ENCODE measurements around the gene USP34. TPM values are rescaled to one million over a fixed set of nuclear protein-coding genes. Genes with fewer than 3 reads are reported as not detected.
"Not testable (repeated sequence)": the region's sequence is repeated elsewhere in the genome, so short reads cannot be mapped to it uniquely, and the experiment has no call there.

The USP34 gene
- polyA plus RNA-seq, 2 donors = 32.2 to 40.4 TPM

- Histone ChIP-seq H3K27ac (ENCODE audit: low read depth in 2 of 2, low read length in 1 of 2) (no peak overlapping the region), H3K4me3 (ENCODE audit: low read depth in 1 of 2, low read length in 2 of 2) (no peak overlapping the region), H3K4me1 (ENCODE audit: control insufficient read depth in 2 of 2, insufficient read depth in 2 of 2, low read length in 1 of 2) (no peaks in the 10 kb centered on the region), H3K36me3 (ENCODE audit: control insufficient read depth in 2 of 2, insufficient read depth in 2 of 2, low read length in 1 of 2) (peaks cover 2 to 7% of the 10 kb centered on the region in 2 donors), H3K27me3 (ENCODE audit: control insufficient read depth in 1 of 2, insufficient read depth in 2 of 2, low read length in 2 of 2) (no peaks in the 10 kb centered on the region), H3K9me3 (ENCODE audit: control insufficient read depth in 2 of 2, insufficient read depth in 1 of 2, low read depth in 1 of 2, low read length in 1 of 2) (no peaks in the 10 kb centered on the region)
- 96 to 97% methylated on average over 5 of the region's 5 CpGs for WGBS, 2 donors
Measured at GRCh38 chr2:61485281-61485680, 14.4 kb upstream of the USP34 start.

DNA sequence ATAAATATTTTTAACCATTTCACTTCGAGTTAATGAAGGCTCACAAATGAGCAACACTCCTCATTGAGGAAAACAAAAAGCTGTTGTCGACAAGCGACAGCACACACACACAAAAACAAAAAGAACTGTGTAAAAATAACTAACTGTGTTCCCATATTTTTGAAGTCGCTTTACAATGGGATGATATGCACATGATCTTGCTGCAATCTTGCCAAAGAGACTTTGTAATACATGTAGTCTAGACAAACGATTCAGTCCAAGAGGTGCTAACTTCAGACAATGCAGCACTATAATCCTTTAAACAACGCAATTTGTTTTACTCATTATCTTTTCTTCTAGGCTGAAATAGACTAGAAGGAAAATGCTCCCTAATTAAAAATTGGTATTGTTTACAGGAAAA is 7.2 kb upstream of the USP34 start:
- H3K27ac ChIP-seq (ENCODE audit: low read depth in 2 of 2, low read length in 1 of 2) = no peak overlapping the region
- H3K36me3 ChIP-seq (ENCODE audit: control insufficient read depth in 2 of 2, insufficient read depth in 2 of 2, low read length in 1 of 2) = peaks cover 0 to 17% of the 10 kb centered on the region in 2 donors
- WGBS, 2 donors = 85% methylated on average over 6 of the region's 6 CpGs
- no peaks in the 10 kb centered on the region for H3K4me1 ChIP-seq (ENCODE audit: control insufficient read depth in 2 of 2, insufficient read depth in 2 of 2, low read length in 1 of 2)
- no peaks in the 10 kb centered on the region for H3K9me3 ChIP-seq (ENCODE audit: control insufficient read depth in 2 of 2, insufficient read depth in 1 of 2, low read depth in 1 of 2, low read length in 1 of 2)
- H3K27me3 ChIP-seq (ENCODE audit: control insufficient read depth in 1 of 2, insufficient read depth in 2 of 2, low read length in 2 of 2) = no peaks in the 10 kb centered on the region
- no peak overlapping the region for H3K4me3 ChIP-seq (ENCODE audit: low read depth in 1 of 2, low read length in 2 of 2)

- not testable (repeated sequence) for H3K27ac ChIP-seq (ENCODE audit: low read depth in 2 of 2, low read length in 1 of 2); H3K27me3 ChIP-seq (ENCODE audit: control insufficient read depth in 1 of 2, insufficient read depth in 2 of 2, low read length in 2 of 2); H3K4me3 ChIP-seq (ENCODE audit: low read depth in 1 of 2, low read length in 2 of 2); H3K4me1 ChIP-seq (ENCODE audit: control insufficient read depth in 2 of 2, insufficient read depth in 2 of 2, low read length in 1 of 2); H3K9me3 ChIP-seq (ENCODE audit: control insufficient read depth in 2 of 2, insufficient read depth in 1 of 2, low read depth in 1 of 2, low read length in 1 of 2)
- WGBS, 2 donors = 97 to 98% methylated on average over 12 of the region's 12 CpGs
- H3K36me3 ChIP-seq (ENCODE audit: control insufficient read depth in 2 of 2, insufficient read depth in 2 of 2, low read length in 1 of 2) = peaks cover 0 to 17% of the 10 kb centered on the region in 2 donors
Measured at GRCh38 chr2:61476929-61477589, 6.2 kb upstream of the USP34 start.

- WGBS, 2 donors = 36 to 37% methylated on average over 19 of the region's 19 CpGs
- H3K36me3 ChIP-seq (ENCODE audit: control insufficient read depth in 2 of 2, insufficient read depth in 2 of 2, low read length in 1 of 2) = peaks cover 0 to 2% of the 10 kb centered on the region in 2 donors
- H3K9me3 ChIP-seq (ENCODE audit: control insufficient read depth in 2 of 2, insufficient read depth in 1 of 2, low read depth in 1 of 2, low read length in 1 of 2) = no peaks in the 10 kb centered on the region
- peak overlapping the region; percentile 99 for H3K27ac ChIP-seq (ENCODE audit: low read depth in 2 of 2, low read length in 1 of 2)
- H3K27me3 ChIP-seq (ENCODE audit: control insufficient read depth in 1 of 2, insufficient read depth in 2 of 2, low read length in 2 of 2) = no peaks in the 10 kb centered on the region
- peaks cover 0 to 4% of the 10 kb centered on the region in 2 donors for H3K4me1 ChIP-seq (ENCODE audit: control insufficient read depth in 2 of 2, insufficient read depth in 2 of 2, low read length in 1 of 2)
- H3K4me3 ChIP-seq (ENCODE audit: low read depth in 1 of 2, low read length in 2 of 2) = peak overlapping the region; percentile 72 to 88
Measured at GRCh38 chr2:61471905-61472805, 1.3 kb upstream of the USP34 start.

GRCh38 chr2:61470122-61470951 is 550 bp downstream of the USP34 start:
- WGBS, 2 donors = 0 to 1% methylated on average over 46 to 79 of the region's 94 CpGs
- Histone ChIP-seq H3K27me3 (ENCODE audit: control insufficient read depth in 1 of 2, insufficient read depth in 2 of 2, low read length in 2 of 2) (no peaks in the 10 kb centered on the region), H3K9me3 (ENCODE audit: control insufficient read depth in 2 of 2, insufficient read depth in 1 of 2, low read depth in 1 of 2, low read length in 1 of 2) (no peaks in the 10 kb centered on the region), H3K4me1 (ENCODE audit: control insufficient read depth in 2 of 2, insufficient read depth in 2 of 2, low read length in 1 of 2) (peaks cover 0 to 4% of the 10 kb centered on the region in 2 donors), H3K36me3 (ENCODE audit: control insufficient read depth in 2 of 2, insufficient read depth in 2 of 2, low read length in 1 of 2) (peaks cover 0 to 2% of the 10 kb centered on the region in 2 donors), H3K4me3 (ENCODE audit: low read depth in 1 of 2, low read length in 2 of 2) (peak overlapping the region; percentile 72 to 88), H3K27ac (ENCODE audit: low read depth in 2 of 2, low read length in 1 of 2) (peak overlapping the region; percentile 99)

DNA sequence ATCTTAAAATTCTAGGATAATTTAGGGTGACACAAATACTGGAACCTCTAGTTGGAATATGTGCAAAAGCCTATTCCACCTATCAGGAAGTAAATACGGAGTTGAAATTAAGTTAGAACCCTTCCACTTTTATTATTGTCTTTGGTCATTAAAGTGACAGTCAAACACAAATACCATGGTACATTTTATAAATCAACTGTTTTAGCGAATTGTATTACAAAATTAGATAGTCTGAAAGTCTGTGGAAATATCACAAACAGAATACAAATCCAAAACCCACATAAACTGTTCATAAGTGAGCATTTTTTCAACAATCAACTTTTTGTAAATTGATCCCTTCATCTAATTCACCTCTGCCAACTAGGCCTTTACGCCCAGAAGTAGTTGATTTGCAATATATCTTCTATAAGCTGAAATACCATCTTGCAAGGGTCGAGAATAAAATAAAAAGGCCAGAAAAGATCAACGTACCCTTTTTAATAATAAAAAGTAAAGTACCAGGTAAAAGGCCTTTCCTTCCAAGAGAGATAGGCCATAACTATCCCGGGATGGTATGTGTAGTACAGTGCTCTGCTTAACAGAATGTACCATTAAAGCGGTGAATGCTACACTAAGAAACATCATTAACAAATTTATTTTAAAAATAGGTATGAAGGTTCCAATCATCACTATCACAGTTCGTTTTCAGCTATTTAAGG is 1.3 kb downstream of the USP34 start:
- no peaks in the 10 kb centered on the region for H3K9me3 ChIP-seq (ENCODE audit: control insufficient read depth in 2 of 2, insufficient read depth in 1 of 2, low read depth in 1 of 2, low read length in 1 of 2)
- WGBS, 2 donors = 4 to 5% methylated on average over 8 of the region's 8 CpGs
- peak overlapping the region; percentile 72 to 88 for H3K4me3 ChIP-seq (ENCODE audit: low read depth in 1 of 2, low read length in 2 of 2)
- peaks cover 0 to 2% of the 10 kb centered on the region in 2 donors for H3K36me3 ChIP-seq (ENCODE audit: control insufficient read depth in 2 of 2, insufficient read depth in 2 of 2, low read length in 1 of 2)
- no peaks in the 10 kb centered on the region for H3K27me3 ChIP-seq (ENCODE audit: control insufficient read depth in 1 of 2, insufficient read depth in 2 of 2, low read length in 2 of 2)
- H3K4me1 ChIP-seq (ENCODE audit: control insufficient read depth in 2 of 2, insufficient read depth in 2 of 2, low read length in 1 of 2) = peaks cover 0 to 4% of the 10 kb centered on the region in 2 donors
- peak overlapping the region; percentile 88 to 99 for H3K27ac ChIP-seq (ENCODE audit: low read depth in 2 of 2, low read length in 1 of 2)

DNA sequence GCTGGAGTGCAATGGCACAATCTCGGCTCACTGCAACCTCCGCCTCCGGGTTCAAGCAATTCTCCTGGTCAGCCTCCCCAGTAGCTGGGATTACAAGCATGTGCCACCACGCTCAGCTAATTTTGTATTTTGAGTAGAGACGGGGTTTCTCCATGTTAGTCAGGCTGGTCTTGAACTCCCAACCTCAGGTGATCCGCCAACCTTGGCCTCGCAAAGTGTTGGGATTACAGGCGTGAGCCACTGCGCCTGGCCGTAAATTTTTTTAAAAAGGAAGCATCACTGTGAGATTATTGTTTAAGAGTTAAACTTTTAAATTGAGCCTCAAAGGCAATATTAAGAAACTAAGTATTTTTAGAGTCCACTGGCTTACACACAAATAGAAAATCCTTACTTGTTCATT is 2.7 kb downstream of the USP34 start:
- 92 to 95% methylated on average over 10 of the region's 10 CpGs for WGBS, 2 donors
- H3K36me3 ChIP-seq (ENCODE audit: control insufficient read depth in 2 of 2, insufficient read depth in 2 of 2, low read length in 1 of 2); H3K9me3 ChIP-seq (ENCODE audit: control insufficient read depth in 2 of 2, insufficient read depth in 1 of 2, low read depth in 1 of 2, low read length in 1 of 2); H3K27ac ChIP-seq (ENCODE audit: low read depth in 2 of 2, low read length in 1 of 2); H3K4me1 ChIP-seq (ENCODE audit: control insufficient read depth in 2 of 2, insufficient read depth in 2 of 2, low read length in 1 of 2); H3K4me3 ChIP-seq (ENCODE audit: low read depth in 1 of 2, low read length in 2 of 2); H3K27me3 ChIP-seq (ENCODE audit: control insufficient read depth in 1 of 2, insufficient read depth in 2 of 2, low read length in 2 of 2): not testable (repeated sequence)

DNA sequence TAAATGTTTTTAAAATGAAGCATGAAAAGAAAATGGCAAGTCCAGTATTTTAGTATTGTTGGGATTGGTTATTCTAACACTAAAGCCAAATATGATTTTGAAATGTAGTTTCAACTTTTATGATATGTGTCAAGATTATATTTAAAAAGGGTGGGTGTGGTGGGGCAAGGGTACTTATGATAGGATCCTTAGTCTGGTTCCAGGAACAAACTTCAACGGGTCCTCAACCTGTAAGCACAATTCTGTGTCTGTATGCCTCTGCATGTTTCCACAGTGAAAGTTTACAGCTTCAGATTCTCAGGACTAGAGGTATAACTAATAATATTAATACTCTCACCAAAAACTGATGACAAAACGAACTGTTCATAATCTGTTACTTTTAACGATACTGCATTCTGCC is 5.8 kb downstream of the USP34 start:
- Histone ChIP-seq H3K4me1 (ENCODE audit: control insufficient read depth in 2 of 2, insufficient read depth in 2 of 2, low read length in 1 of 2) (no peaks in the 10 kb centered on the region), H3K27ac (ENCODE audit: low read depth in 2 of 2, low read length in 1 of 2) (no peak overlapping the region), H3K36me3 (ENCODE audit: control insufficient read depth in 2 of 2, insufficient read depth in 2 of 2, low read length in 1 of 2) (peaks cover 0 to 2% of the 10 kb centered on the region in 2 donors), H3K4me3 (ENCODE audit: low read depth in 1 of 2, low read length in 2 of 2) (no peak overlapping the region), H3K9me3 (ENCODE audit: control insufficient read depth in 2 of 2, insufficient read depth in 1 of 2, low read depth in 1 of 2, low read length in 1 of 2) (no peaks in the 10 kb centered on the region), H3K27me3 (ENCODE audit: control insufficient read depth in 1 of 2, insufficient read depth in 2 of 2, low read length in 2 of 2) (no peaks in the 10 kb centered on the region)
- WGBS, 2 donors = 61 to 74% methylated on average over 3 of the region's 3 CpGs
